Gastrocnemius medialis (tissue), 4 donors: ENCODE data around the gene ZNF335. TPM values are rescaled to one million over a fixed set of nuclear protein-coding genes. Genes with fewer than 3 reads are reported as not detected.

ENCODE experiments used
- ATAC-seq, 2 donors: fragments of 150-250 bp; one replicate each; pipeline ENCODE4 v1.9.1; 2016
- DNase-seq, 2 donors: peaks; one replicate each; pipeline ENCODE4 v3.0.0-alpha.2; 2019
- H3K27ac ChIP-seq, 4 donors: fragments of 200-600 bp; sonication (generic); 1 replicate in 1 of 4; 2 replicates in 3 of 4; pipeline ENCODE4 v1.5.1; 2016 to 2018; ENCODE audit warnings: mild to moderate bottlenecking in 2 of 4, moderate library complexity in 1 of 4
- H3K27me3 ChIP-seq, 3 donors: fragments of 200-600 bp; sonication (generic) in 2 of 3; 1 replicate in 1 of 3; 2 replicates in 2 of 3; pipeline versions ENCODE4 v1.5.1 to v1.6.0; 2016 to 2019; ENCODE audit warnings: mild to moderate bottlenecking in 1 of 3, moderate library complexity in 1 of 3
- H3K36me3 ChIP-seq, 2 donors: fragments of 200-600 bp; sonication (generic) in 1 of 2; one replicate each; pipeline ENCODE4 v1.5.1; 2017 to 2018
- H3K4me1 ChIP-seq, 2 donors: fragments of 200-600 bp; sonication (generic) in 1 of 2; one replicate each; pipeline ENCODE4 v1.5.1; 2016 to 2017; ENCODE audit warnings: mild to moderate bottlenecking in 2 of 2
- H3K4me3 ChIP-seq, 4 donors: fragments of 200-600 bp; sonication (generic) in 3 of 4; 1 replicate in 1 of 4; 2 replicates in 3 of 4; pipeline ENCODE4 v1.5.1; 2016 to 2019; ENCODE audit warnings: mild to moderate bottlenecking in 2 of 4
- H3K9me3 ChIP-seq, 3 donors: fragments of 200-600 bp; sonication (generic) in 2 of 3; 1 replicate in 1 of 3; 2 replicates in 2 of 3; pipeline ENCODE4 v1.5.1; 2016 to 2019
- POLR2A ChIP-seq, 2 donors: fragments of 450-650 bp; IDR thresholded peaks; one replicate each; pipeline ENCODE4 v1.6.1; 2017; ENCODE audit warnings: antibody characterized with exemption in 2 of 2, mild to moderate bottlenecking in 2 of 2, moderate library complexity in 2 of 2
- in situ Hi-C, 4 donors: fragments of 200-750 bp; cut with MboI; loops; one replicate each; pipeline versions ENCODE4 v1.15.0 to v1.8.0; 2017; ENCODE audit warnings: low sequenced_read_pairs in 4 of 4
- intact Hi-C: fragments of 100-400 bp; cut with DNase I; formaldehyde crosslinking; loops from one replicate; pipeline ENCODE4 v1.15.1; 2023; ENCODE audit warnings: low total_unique reads
- total RNA-seq, 4 donors: library from RNA; depleted of rRNA; stranded (reverse); fragments of >200 nt; gene quantifications; one replicate each; pipeline versions ENCODE4 v1.1.0 to v1.2.3, GENCODE V29; 2016
- TF ChIP-seq, protein P1 (sequence below), 5 experiments: fragments of 450-650 bp in 3 of 5; fragments of 200-600 bp in 2 of 5; sonication (generic) in 2 of 5; IDR thresholded peaks in 4 of 5; conservative IDR thresholded peaks in 1 of 5; 1 replicate in 4 of 5; 2 replicates in 1 of 5; pipeline ENCODE4 v1.5.1; 2016 to 2019; ENCODE audit warnings: antibody characterized with exemption in 5 of 5, mild to moderate bottlenecking in 3 of 5, moderate library complexity in 3 of 5

Gene ZNF335
- total RNA-seq, 4 donors from 2014 or later = 8.3 to 19.1 (median 12.7) TPM

DNA sequence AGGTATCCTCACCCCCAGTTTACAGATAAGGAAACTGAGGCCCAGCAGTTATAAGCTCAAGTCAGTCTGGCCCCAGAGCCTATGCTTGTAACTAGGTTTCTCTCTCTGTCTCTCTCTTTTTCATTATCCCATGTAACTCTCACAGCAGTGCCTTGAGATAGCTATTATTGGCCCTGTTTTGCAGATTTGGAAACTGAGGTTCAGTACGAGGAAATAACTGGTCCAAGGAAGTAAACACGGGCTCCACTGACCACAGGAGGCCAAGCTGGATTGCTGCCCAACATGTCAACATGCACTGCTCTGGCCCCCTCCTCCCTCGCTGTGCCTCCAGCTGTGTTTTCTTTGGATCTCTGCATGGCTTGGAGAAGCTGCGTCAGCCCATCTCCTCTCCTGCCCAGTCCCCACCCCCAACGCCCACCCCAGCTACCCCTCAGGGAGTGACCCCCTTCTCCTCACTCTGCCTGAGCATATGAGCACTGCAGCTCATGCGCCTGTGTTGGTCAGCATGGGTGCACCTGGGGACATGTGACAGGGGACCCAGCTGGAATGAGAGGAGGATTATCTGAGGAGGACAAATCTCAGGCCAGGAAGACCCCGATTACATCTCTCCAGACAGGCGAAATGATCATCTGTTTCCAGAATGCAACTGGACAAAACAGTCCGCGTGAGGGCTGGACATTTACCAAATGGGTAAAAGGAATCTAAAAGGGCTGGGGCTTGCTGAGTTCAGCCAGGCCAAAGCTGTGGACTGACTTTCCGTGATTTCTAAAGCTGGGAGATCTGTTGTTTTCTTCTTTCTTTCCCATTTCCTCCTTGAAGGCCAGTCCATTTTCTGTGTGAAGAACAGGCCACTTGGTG, 52.2 kb downstream of the ZNF335 start:
- peak overlapping the region; percentile 59 to 67 (median 64) for H3K27ac ChIP-seq
- no peak overlapping the region for H3K4me3 ChIP-seq

GRCh38 chr20:45918779-45919537, 53.0 kb downstream of the ZNF335 start:
- H3K36me3 ChIP-seq = no peaks in the 10 kb centered on the region
- in situ Hi-C loops = no loop called here
- H3K27me3 ChIP-seq = no peaks in the 10 kb centered on the region
- H3K4me3 ChIP-seq = no peak overlapping the region
- intact Hi-C loops = no loop called here
- peak overlapping the region; percentile 59 to 67 (median 64) for H3K27ac ChIP-seq
- TF ChIP-seq, protein P1, sequence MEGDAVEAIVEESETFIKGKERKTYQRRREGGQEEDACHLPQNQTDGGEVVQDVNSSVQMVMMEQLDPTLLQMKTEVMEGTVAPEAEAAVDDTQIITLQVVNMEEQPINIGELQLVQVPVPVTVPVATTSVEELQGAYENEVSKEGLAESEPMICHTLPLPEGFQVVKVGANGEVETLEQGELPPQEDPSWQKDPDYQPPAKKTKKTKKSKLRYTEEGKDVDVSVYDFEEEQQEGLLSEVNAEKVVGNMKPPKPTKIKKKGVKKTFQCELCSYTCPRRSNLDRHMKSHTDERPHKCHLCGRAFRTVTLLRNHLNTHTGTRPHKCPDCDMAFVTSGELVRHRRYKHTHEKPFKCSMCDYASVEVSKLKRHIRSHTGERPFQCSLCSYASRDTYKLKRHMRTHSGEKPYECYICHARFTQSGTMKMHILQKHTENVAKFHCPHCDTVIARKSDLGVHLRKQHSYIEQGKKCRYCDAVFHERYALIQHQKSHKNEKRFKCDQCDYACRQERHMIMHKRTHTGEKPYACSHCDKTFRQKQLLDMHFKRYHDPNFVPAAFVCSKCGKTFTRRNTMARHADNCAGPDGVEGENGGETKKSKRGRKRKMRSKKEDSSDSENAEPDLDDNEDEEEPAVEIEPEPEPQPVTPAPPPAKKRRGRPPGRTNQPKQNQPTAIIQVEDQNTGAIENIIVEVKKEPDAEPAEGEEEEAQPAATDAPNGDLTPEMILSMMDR (IDR thresholded peaks at IDR 0.05 in 4 of 5, conservative IDR thresholded peaks at IDR 0.05 in 1 of 5) = no peak
- TF ChIP-seq POLR2A (IDR thresholded peaks at IDR 0.05) = no peak
- H3K4me1 ChIP-seq = peaks cover 5 to 21% of the 10 kb centered on the region in 2 donors
- ATAC-seq (peak in 1 of 2 donors; percentile 8), DNase-seq (no peak)
- H3K9me3 ChIP-seq = no peaks in the 10 kb centered on the region

More for the DNA sequence above, 52.2 kb downstream of the ZNF335 start:
- ATAC-seq (peak; percentile 35 to 55), DNase-seq (peak; percentile 62 to 73)
- Histone ChIP-seq H3K27me3 (no peaks in the 10 kb centered on the region), H3K4me1 (peaks cover 11 to 29% of the 10 kb centered on the region in 2 donors), H3K9me3 (no peaks in the 10 kb centered on the region), H3K36me3 (no peaks in the 10 kb centered on the region)
- TF ChIP-seq, protein P1 (IDR thresholded peaks at IDR 0.05 in 4 of 5, conservative IDR thresholded peaks at IDR 0.05 in 1 of 5) = no peak
- TF ChIP-seq POLR2A (IDR thresholded peaks at IDR 0.05) = no peak
- in situ Hi-C loops (no loop called here), intact Hi-C loops (no loop called here)

DNA sequence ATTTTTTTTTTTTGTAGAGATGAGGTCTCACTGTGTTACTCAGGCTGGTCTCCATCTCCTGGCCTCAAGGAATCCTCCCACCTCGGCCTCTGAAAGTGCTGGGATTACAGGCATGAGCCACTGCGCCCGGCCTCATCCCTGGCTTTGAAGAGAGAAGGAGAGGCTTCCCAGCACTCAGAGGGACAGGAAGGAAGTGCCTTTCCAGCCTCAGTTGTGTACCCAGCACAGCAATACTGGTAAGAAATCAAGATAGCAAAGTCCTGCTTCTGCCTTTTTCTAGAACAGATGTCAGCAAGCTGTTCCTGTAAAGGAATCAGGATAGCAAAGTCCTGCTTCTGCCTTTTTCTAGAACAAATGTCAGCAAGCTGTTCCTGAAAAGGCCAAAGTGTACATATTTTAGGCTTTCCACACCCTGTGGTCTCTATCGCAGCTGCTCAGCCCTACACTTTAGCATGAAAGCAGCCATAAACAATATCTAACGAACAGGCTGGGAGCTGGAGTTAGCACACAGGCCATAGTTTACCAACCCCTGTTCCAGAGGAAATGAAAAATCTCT, 53.7 kb downstream of the ZNF335 start:
- DNase-seq (no peak), ATAC-seq (peak in 1 of 2 donors; percentile 45)
- peaks cover 0 to 16% of the 10 kb centered on the region in 2 donors for H3K4me1 ChIP-seq
- no peak overlapping the region for H3K4me3 ChIP-seq
- no peaks in the 10 kb centered on the region for H3K36me3 ChIP-seq
- H3K9me3 ChIP-seq = no peaks in the 10 kb centered on the region
- intact Hi-C loops = no loop called here
- in situ Hi-C loops = no loop called here
- TF ChIP-seq POLR2A (IDR thresholded peaks at IDR 0.05) = no peak
- H3K27ac ChIP-seq = peak overlapping the region; percentile 59 to 67 (median 64)
- H3K27me3 ChIP-seq = no peaks in the 10 kb centered on the region

DNA sequence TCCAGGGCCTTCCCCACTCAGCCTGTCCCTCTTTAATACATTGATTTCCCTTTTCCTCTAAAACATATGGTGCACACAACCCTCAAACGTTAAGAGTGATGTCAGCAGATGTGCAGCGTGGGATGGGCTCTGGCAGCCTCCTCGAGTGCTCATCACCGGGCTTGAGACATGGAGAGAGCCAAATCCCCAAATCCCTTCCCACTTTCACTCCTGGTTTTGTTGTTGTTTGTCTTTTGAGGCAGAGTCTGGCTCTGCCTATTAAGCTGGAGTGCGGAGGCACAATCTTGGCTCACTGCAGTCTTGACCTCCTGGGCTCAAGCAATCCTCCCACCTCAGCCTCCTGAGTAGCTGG, 54.2 kb downstream of the ZNF335 start:
- DNase-seq = no peak
- Histone ChIP-seq H3K36me3 (no peaks in the 10 kb centered on the region), H3K27me3 (peaks cover 0 to 3% (median under 1%) of the 10 kb centered on the region in 3 donors), H3K9me3 (no peaks in the 10 kb centered on the region), H3K4me1 (peaks cover 0 to 16% of the 10 kb centered on the region in 2 donors), H3K27ac (peak overlapping the region; percentile 59 to 67 (median 64)), H3K4me3 (no peak overlapping the region)
- in situ Hi-C loops (no loop called here), intact Hi-C loops (no loop called here)
- TF ChIP-seq, protein P1 (IDR thresholded peaks at IDR 0.05 in 4 of 5, conservative IDR thresholded peaks at IDR 0.05 in 1 of 5) = no peak
- TF ChIP-seq POLR2A (IDR thresholded peaks at IDR 0.05) = no peak
- ATAC-seq = no peak

DNA sequence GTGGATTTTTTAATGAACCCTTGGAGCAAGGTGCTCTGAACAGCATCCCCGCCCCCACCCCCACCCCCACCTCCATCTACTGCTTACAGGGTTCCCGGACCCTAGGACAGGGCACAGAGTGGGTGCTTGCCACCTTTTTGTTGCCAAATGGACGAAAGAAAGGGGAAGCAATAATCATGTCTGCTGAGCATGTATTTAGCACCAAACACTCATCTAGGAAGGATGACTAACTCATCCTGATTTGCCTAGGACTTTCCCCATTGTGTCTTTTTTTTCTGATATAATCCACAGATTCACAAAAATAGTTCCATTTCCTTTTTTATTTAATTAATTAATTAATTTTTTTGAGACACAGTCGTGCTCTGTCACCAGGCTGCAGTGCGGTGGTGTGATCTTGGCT, 58.9 kb downstream of the ZNF335 start:
- no peaks in the 10 kb centered on the region for H3K36me3 ChIP-seq
- no peak for TF ChIP-seq POLR2A (IDR thresholded peaks at IDR 0.05)
- TF ChIP-seq, protein P1 (IDR thresholded peaks at IDR 0.05 in 4 of 5, conservative IDR thresholded peaks at IDR 0.05 in 1 of 5) = no peak
- H3K27ac ChIP-seq = no peak overlapping the region
- no peaks in the 10 kb centered on the region for H3K9me3 ChIP-seq
- intact Hi-C loops = no loop called here
- DNase-seq (no peak), ATAC-seq (no peak)
- in situ Hi-C loops = no loop called here
- peaks cover 6 to 16% of the 10 kb centered on the region in 2 donors for H3K4me1 ChIP-seq
- H3K27me3 ChIP-seq = peaks cover 15 to 20% (median 19%) of the 10 kb centered on the region in 3 donors
- H3K4me3 ChIP-seq = no peak overlapping the region
